Myocyte (in vitro differentiated cells): Measurements from ENCODE around the gene PRKAR1B. TPM values are rescaled to one million over a fixed set of nuclear protein-coding genes. Genes with fewer than 3 reads are reported as not detected.

Source experiments
- DNase-seq: peaks from one replicate; pipeline ENCODE4 v3.0.0-alpha.2; 2012; ENCODE audit warnings: low read depth
- total RNA-seq: library from RNA; depleted of rRNA; stranded (reverse); fragments of >200 nt; gene quantifications from 2 replicates; pipeline ENCODE4 v1.2.3, GENCODE V29; 2014

Gene PRKAR1B
- total RNA-seq, 1 donor from 2014 or later = 16.4 TPM

DNA sequence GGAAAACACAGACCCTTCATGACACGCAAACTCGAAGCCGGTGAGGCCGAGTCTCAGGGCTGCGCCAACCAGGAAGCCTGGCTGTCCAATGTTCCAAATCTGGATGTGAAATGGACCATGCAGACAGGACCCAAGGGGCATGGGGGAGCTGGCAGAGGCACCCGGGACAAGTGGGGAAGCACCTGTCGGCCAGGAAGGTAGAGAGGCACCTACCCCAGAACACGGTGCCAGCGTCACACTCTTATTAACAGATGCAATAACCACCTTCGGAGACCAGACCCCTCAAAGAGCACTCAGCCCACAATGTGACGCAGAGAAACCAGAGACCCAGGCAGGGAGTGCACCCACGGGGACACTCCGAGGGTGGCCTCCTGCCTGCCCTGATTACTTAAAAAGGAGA is 119.1 kb downstream of the PRKAR1B start:
- DNase-seq = no peak

DNA sequence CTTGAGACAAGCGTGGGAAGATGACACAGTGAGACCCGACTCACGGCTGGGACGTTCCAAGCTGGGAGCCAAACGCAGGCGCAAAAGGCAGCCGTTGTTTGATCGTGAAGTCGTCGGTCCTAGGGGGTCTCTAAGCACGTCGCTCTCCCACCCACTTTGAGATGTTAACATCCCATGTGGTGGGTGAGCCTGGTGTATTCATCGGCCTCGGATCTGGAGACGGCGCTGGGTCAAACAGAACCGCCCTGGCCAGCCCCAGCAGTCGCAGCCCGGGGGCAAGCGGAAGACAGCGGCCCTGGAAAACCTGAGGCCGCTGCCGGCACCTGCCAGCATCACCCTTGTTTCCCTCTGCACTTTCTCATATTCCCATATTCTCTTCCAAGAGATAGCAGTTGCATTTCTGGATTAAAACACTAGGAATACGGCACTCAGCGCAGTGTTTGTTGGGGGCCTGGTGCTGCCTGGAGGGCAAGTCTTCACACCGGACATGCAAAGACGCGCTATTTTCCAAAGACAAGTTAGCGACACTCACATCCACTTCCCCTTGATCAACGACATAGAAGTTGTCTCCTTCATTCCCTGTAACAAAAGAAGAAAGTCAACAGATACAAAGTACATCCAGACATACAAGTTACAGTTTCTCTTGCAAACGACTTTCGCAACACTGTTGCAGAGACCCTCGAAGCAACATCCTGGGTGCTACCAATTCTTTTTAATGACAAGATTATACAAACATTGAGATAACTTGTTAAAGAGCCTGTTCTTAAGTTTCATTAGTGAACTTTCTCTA is 121.2 kb downstream of the PRKAR1B start:
- no peak for DNase-seq

DNA sequence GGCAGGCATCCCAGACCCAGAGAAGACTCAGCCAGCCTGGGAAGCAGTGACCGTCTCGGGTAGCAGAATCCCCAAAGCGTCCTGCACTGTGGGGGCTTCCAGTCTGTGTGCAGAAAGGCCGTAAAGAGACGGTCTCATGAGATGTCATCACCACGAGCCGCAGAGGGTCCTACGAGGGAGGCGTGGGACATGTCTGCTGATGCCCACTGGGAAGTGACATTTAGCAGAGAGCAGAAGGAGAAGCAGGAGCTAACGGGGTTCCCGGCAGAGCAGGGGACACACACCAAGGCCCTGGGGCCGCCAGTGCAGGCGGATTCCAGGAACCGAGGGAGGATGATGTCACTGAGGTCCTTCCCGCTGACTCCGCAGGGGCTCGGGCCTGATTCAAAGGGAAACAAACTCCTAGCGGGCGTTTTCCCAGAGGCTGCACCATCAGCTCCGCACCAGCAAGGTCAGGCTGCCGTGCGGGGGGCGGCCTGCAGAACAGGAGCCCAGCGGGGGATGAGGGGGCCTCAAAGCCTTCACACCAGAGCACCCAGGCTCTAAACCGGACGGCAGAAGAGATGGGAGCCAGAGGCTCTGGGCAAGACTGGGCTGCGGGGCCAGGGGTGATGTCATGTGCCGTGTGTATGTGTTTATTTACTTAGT is 122.1 kb downstream of the PRKAR1B start:
- no peak for DNase-seq

DNA sequence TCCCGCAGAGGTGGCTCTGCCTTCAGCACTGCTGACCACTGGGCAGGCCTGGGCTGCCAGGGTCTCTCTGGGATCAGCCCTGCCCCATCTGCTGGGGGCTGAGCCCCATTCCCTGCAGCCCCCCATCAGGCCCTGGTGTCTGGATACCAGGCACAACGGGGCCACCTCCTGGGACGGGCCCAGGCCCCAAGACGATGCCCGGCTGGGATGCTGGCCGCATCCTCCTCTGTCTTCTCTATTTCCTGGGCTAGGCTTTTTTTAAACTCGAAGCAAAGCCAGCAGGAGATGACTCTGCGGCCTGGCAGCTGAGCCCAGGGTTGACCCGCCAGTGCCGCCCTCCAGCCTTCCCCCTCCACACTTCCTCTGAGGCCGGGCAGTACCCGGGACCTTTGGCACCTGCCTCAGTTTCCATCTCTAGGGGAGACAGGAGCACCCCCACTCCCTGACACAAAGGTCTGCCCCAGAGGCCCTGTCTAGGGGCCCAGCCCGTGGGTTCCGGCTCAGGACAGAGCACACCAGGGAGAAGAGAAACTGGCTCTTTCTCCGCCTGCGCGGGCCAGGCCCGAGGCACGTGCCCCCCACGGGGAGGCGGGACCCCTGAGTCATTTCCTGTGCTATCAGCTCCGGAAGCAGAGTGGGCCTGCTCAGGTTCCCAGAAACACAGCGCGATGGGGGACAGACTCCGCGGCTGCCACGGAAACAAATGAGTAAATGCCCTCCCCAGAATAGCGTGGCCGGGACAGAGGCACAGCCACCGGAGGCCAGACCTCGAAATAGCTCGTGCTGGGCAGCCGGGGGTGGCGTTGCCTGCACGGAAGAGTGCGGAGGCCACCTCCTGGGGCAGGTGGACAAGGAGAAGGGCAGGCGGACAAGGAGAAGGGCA is 122.8 kb downstream of the PRKAR1B start:
- peak; percentile 40 for DNase-seq

DNA sequence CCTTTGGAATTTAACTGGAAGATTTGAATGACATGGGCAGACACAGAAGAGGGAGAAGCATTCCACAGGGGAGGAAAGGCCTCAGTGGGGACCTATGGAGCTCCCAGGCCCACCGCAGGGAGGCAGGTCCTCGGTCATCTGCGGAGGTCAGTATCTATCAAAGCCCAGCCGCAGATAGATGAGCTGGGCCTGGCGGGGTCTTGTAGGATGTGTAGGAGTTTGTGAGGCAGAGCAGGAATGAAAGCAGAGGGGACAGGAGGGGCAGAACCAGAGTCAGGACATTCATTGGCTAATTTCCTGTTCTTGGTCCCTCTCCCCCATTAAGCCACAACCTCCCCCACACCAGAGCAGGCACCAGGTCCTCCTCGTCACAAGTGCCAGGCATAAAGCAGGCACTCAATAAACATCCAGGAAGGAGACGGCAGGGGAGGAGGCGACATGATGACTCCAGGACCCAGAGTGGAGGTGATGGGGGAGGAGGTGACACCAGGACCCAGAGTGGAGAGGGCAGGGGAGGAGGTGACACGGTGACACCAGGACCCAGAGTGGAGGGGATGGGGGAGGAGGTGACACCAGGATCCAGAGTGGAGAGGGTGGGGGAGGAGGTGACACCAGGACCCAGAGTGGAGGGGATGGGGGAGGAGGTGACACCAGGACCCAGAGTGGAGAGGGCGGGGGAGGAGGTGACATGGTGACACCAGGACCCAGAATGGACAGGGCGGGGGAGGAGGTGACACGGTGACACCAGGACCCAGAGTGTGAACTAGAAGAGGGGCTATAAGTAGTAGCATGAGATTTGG is 123.7 kb downstream of the PRKAR1B start:
- no peak for DNase-seq

DNA sequence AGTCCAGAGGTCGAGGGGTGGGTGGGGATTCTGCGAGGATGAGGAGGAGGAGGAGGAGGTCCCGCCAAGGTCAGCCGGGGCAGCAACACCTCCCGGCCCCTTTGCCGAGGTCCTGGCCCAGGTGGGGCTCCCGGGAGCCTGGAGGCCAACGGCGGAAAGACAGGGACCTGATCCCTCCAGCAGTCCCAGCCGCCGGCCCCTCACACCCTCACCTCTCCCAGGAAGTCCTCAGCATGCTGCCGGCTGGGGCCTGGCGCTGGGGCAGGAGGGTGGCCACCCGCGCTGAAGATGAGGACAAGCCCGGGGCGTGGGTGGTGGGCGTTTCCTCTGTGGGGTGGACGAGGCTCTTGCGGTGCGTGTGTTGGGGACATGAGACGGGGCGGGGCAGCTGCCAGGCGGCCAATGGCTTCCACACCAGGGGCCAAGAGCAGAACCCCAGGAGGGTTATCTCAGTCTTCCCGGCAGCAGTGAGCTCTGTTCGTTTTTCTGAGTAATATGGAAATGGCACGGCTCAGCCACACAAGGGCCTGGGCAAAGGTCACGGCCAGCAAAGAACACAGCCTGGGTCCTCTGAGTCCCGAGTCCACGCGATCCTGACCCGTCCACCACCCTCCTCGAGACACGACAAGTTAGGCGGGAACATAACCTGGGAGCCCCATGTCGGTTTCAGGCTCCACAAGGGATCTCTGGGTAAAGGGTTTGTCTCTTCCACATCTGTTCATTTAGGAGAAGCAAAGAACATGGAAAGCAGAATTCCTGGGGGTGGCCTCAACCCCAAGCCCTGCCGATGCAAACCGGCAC is 124.5 kb downstream of the PRKAR1B start:
- no peak for DNase-seq

DNA sequence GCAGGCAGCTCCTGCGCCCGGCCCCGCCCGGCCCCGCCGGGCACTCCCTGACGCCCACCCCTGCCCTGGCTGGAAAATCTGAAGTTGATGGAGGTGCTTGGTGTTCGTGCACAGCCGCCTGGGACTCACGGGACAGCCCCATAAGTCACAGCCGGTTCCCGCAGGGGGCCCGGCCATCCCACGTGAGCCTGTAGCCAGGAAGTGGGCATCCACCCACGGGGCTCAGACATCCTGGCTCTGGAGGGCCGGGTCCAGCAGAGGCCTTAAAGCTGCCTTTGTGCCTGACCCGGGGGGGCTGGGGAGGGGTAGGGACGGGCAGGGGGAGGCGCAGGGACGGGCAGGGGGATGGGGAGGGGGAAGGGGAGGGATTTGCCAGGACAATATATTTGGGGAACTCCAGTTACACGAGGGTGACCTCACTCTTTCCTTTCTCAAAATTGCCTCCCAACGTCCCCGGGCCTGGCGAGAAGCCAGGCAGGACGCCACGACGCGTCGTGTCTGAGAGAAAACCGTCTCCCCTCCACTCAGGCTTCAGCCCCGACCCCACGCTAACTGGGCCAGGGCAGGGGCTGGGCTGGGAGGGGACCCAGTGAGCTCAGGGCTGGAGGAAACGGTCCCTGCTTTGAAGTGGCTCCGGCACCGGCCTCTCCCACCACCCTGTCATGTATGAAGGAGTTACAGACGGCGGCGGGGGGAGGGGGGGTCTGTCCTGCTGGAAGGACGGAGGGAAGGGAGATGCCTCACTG is 125.3 kb downstream of the PRKAR1B start:
- DNase-seq = no peak

DNA sequence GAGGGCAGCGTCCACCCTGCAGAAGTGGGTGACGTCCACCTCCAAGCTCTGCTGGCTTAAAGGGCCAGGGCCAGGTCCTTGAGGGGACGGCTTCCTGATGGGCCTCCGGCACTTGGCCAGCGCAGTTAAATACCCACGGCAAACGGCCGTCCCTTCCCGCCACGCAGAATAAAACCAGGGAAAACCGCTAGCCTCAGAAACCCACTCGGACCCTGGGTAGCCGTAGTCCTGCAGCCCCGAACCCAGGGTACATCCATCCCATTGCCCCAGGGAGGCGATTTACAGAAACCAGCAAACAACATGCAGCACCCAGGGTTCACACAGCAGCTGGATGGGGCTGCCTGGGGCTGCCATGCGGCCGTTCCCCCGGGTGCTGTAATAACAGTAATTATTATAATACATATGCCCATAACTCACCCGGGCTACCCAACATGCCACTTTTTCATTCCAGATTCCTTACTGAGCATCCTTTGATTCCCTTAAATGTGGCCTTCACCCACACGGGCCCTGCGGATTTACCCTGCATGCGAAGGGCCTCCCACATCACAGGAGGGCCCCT is 126.0 kb downstream of the PRKAR1B start:
- no peak for DNase-seq

DNA sequence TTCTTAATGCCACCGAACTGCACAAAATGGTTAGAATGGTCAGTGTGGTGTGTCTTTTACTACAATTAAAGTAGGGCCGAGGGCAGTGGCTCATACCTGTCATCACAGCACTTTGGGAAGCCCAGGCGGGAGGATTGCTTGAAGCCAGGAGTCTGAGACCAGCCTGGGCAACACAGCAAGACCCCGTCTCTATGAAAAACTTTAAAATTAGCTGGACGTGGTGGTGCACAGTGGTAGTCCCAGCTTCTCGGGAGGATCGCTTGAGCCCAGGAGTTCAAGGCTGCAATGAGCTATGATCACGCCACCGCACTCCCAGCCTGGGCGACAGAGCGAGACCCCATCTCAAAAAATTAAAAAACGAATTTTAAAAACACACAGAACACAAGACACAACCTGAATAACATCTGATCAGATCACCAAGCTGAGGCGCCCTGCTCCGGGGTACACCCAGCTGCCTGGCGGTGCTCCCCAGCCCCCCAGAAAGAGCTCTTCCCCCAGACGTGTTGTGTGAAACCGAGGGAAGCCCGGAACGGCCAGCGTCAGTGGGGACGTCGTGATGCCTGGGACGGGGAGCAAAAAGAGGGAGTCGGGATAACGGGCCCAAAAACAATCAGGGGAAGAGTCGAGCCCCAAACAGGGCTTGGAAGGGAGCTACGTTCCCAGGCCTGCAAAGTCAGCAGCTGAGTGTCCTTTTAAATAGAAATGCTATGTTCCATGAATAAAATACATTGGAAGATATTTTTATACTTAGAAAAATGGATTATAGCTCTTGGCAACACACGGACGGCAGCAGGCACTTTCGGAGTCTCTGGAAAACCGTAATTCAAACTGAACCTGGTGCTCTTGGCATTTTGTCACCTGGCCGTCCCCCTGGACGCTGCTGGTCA is 126.7 kb downstream of the PRKAR1B start:
- no peak for DNase-seq

DNA sequence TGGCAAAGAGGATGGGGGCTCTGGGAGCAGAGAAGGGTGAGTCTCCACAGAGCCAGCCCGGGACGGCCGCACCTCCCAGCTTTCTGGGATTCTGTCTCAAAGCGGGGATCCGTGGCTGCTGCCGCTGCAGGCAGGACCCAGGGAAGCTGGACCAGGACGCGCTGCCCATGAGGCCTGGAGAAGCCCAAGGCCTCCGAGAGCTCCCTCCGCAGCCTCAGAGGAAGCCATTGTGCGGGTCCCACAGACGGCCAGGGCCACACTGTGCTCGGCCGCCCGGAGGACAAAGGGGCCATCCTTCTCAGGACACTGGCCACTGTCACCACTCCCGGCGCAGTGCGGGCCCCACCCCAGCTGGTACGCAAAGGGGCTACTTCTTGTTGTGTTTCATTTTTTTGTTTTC is 128.2 kb downstream of the PRKAR1B start:
- DNase-seq = no peak

DNA sequence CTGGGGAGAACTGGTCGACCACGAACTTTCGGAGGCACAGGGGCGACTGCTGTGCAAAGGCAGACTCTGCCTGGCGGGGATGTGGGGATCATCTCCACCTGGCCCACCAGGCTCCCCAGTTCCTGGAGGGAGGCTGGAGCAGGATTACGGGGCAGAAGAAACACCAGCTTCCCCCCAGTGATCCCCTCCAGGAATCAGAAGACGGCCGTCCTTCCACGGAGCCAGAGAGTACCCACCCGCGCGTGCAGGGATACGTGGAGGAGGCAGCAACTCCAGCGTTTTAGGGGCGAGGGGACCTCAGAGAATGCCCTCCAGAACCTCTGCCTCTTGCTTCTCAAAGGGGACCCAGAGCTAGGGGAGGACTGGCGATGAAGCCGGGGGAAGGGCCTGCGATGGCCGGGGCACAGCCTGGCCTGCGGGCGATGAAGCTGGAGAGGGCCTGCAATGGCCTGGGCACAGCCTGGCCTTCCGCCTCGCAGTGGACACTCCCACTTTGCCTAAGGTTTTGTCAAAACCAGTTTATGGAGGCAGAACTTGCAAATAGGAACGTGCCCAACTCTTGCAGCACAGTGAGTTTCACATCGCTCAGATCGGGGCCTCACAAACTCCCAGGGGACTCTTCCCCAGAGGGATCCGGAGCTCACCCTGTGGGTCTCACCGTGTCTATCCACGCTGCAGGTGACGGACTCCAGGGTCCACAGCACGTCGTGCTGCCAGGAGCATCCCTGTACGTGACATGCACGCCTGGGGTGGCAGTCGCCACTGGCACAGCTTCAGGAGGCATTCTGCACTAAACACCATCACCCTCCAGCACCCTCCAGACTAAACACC is 129.5 kb downstream of the PRKAR1B start:
- no peak for DNase-seq

DNA sequence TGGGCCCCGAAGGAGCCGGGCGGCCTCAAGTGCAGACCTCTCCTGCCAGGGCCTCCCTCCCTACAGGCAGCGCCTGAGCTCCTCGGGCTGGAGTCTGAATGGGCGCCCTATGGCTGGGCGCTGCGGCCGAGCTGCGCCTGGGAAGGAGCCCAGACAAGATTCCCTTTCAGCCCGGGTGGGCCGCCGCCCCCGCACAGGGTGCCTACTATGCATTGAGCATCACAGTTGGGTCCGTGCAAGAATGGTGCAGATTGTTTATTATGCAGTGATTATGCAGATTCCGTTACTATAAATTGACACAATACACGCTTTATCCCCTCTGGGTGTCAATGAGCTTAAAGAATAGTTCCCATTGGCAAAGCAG is 130.3 kb downstream of the PRKAR1B start:
- no peak for DNase-seq

DNA sequence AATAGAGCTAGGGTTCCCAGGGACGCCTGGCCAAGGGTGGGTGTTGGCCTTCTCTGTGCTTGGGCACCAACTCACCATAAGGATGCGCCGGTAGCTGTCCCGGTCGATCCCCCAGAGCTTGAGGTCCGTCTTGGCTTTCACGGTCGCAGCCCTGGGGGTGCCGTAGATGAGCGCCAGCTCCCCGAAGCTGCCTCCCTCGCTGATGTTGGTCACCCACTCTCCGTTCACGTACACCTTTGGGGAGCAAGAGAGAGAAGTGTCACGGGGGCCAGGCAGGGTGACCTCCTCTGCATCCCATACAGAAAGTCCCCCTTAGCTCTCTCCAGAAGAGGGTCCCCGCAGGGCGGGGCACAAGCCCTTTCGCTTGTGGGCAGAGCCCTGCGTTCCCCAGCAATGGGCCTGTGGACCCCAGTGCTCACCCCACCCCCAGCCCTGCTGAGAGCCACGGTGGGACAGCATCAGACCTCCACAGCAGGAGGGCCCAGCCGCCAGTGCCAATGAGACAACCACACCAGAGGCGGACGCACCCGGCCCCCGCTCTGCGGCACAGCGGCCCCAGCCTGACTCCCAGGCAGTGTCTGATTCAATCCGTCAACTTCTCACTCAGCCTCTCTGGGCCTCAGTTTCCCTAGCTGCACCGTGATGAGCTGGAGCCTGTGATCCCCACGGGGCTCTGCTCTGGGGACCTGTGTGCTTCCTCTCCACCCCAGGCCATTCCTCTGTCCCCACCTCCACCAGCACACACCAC is 130.8 kb downstream of the PRKAR1B start:
- DNase-seq = no peak

DNA sequence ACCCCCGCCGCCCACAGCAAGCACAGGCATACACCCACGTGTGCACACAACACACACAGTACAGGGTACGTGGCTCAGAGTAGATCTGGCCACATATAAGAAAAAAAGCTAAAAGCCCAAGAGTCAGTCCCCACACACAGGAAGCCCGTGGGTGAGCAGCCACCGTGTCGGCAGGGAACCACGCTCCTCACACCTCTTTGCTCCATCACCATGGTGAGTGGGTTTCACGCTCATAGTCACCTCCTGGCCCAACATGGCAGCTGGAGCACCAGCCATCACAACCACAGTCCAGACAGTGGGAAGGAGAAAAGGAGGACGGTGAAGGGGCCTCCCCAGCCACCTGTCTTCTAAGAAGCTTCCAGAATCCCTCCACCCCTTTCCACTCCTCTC is 131.5 kb downstream of the PRKAR1B start:
- DNase-seq = no peak

DNA sequence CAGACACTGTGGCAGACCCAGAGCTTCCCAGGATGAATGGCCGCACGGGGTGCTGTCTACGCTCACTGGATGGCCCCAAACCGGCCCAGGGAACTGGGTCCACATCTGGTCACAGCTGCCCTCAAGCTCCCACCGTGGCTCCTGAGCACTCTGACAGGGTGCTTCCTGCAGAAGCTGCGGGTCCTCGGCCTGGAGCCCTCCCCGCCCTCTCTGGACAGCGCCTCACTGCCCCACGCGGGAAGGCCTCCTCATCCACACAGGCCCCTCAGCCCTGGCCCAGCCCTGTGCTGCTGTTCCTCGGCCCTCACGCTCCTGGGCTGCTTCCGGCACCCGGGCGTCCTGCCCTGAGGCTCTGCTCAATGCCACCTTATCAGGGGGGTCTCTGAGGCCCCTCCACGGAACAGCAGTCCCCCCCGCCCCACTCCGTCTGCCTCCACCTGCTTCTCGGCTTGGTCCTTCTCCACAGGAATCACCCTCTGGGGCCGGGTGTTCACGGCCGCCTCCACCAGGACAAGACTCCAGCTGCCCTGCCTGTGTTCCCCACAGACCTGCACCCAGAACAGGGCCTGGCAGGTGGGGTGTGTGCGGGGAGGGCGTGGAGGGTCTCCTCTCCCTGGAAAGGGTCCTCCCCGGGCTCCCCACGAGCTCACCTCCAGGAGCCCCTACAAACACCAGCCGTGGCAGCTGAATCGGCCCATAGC is 132.0 kb downstream of the PRKAR1B start:
- no peak for DNase-seq
